SU-DHL-6 (cell line): ENCODE results near the gene CLTC.

Experiments used
- EZH2phosphoT487 ChIP-seq: fragments of 200-600 bp; sonication (generic), shearing (Covaris generic); conservative IDR thresholded peaks from 2 replicates; pipeline ENCODE4 v1.6.1; 2018; ENCODE audit warnings: mild to moderate bottlenecking, antibody characterized with exemption, low read length, moderate library complexity, mixed read lengths
- TF ChIP-seq, protein P1 (sequence below): fragments of 200-600 bp; sonication (generic); IDR thresholded peaks from one replicate; pipeline ENCODE4 v1.5.1; 2017; ENCODE audit warnings: antibody characterized with exemption, mild to moderate bottlenecking, low read length, moderate library complexity; ENCODE audit not compliant: insufficient read depth, poor library complexity, severe bottlenecking

DNA sequence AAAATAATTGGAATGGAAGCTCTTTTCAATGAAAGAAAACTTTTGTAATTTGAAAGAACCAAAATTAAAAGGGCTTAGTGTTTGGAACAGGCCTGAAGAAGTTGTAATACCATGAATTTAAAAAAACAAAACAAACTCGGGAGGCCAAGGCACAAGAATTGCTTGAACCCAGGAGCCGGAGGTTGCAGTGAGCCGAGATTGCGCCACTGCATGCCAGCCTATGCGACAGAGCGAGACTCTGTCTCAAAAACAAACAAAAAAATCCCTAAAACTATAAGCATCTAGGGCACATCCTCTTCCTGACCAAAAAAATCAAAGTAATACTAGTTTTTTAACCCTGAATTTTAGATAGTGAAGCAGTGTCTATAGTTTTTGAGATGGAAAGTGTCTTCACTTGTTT, 12.7 kb downstream of the CLTC start:
- TF ChIP-seq, protein P1, sequence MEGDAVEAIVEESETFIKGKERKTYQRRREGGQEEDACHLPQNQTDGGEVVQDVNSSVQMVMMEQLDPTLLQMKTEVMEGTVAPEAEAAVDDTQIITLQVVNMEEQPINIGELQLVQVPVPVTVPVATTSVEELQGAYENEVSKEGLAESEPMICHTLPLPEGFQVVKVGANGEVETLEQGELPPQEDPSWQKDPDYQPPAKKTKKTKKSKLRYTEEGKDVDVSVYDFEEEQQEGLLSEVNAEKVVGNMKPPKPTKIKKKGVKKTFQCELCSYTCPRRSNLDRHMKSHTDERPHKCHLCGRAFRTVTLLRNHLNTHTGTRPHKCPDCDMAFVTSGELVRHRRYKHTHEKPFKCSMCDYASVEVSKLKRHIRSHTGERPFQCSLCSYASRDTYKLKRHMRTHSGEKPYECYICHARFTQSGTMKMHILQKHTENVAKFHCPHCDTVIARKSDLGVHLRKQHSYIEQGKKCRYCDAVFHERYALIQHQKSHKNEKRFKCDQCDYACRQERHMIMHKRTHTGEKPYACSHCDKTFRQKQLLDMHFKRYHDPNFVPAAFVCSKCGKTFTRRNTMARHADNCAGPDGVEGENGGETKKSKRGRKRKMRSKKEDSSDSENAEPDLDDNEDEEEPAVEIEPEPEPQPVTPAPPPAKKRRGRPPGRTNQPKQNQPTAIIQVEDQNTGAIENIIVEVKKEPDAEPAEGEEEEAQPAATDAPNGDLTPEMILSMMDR, result no peak
- TF ChIP-seq EZH2phosphoT487, result no peak
